ENCODE measurements around the gene CHCHD3. TPM values are rescaled to one million over a fixed set of nuclear protein-coding genes. Genes with fewer than 3 reads are reported as not detected.
A peak's percentile ranks its signal among the peaks of the same experiment; 100 is the strongest.

Gene CHCHD3
- total and polyA plus RNA-seq, 7 experiments from 2014 or later: 25.6 to 49.7 (median 38.6) TPM

GRCh38 chr7:132773527-132773956 is 308.3 kb downstream of the CHCHD3 start:
- no peak overlapping the region for H3K27ac ChIP-seq (ENCODE audit: low read depth, low read length)
- H3K27me3 ChIP-seq (ENCODE audit: control insufficient read depth in 2 of 2, insufficient read depth in 2 of 2, low read length in 2 of 2): no peaks in the 10 kb centered on the region
- peaks cover 0 to 24% of the 10 kb centered on the region in 2 donors for H3K4me1 ChIP-seq (ENCODE audit: control insufficient read depth in 2 of 2, insufficient read depth in 2 of 2, low read length in 2 of 2)
- CTCF ChIA-PET: interaction anchor here (0.7 kb wide), 1 partner anchor 103 kb away, joined by 3 read pairs; no protein-coding TSS in a partner anchor
- H3K27me3 Mint-ChIP-seq: peaks cover 0 to 8% (median 0%) of the 10 kb centered on the region in 5 donors
- H3K36me3 Mint-ChIP-seq: peaks cover 0 to 10% (median 6%) of the 10 kb centered on the region in 5 donors
- ATAC-seq: no peak
- H3K9me3 ChIP-seq (ENCODE audit: control insufficient read depth in 2 of 3, low read length in 3 of 3): peaks cover 0 to 4% (median 0%) of the 10 kb centered on the region in 3 experiments
- no peak overlapping the region for H3K4me3 Mint-ChIP-seq
- POLR2A ChIA-PET: no interaction called here
- intact Hi-C loops (cut with micrococcal nuclease): loop anchor here (5.0 to 10.0 kb wide), 4 partner anchors 119 to 1544 kb away; partner anchors contain the start of genes EXOC4 (in 1 of the 2) and SLC35B4 (in 1 of the 2)
- no peaks in the 10 kb centered on the region for H3K36me3 ChIP-seq (ENCODE audit: control insufficient read depth in 2 of 3, insufficient read depth in 3 of 3, low read length in 3 of 3)
- peak overlapping the region in 3 of 9 donors; percentile 0 to 53 (median 42) for H3K27ac Mint-ChIP-seq
- no peak for DNase-seq
- H3K4me1 Mint-ChIP-seq: peaks cover 22 to 53% (median 39%) of the 10 kb centered on the region in 7 donors
- no peak overlapping the region for H3K4me3 ChIP-seq (ENCODE audit: low read length)
- H3K9me3 Mint-ChIP-seq: peaks cover 0 to 21% (median 12%) of the 10 kb centered on the region in 11 donors

GRCh38 chr7:132771301-132771730 is 310.6 kb downstream of the CHCHD3 start:
- CTCF ChIA-PET: interaction anchor here (1.0 to 1.3 kb wide), 3 partner anchors 21 to 117 kb away, joined by 3 to 6 read pairs (median 5); no protein-coding TSS in a partner anchor
- peaks cover 0 to 4% (median 0%) of the 10 kb centered on the region in 3 experiments for H3K9me3 ChIP-seq (ENCODE audit: control insufficient read depth in 2 of 3, low read length in 3 of 3)
- H3K27ac ChIP-seq (ENCODE audit: low read depth, low read length): peak overlapping the region; percentile 59
- ATAC-seq: peak; percentile 83
- H3K36me3 Mint-ChIP-seq: peaks cover 0 to 7% (median 5%) of the 10 kb centered on the region in 5 donors
- intact Hi-C loops (cut with micrococcal nuclease): loop anchor here (1.0 to 10.0 kb wide), 7 partner anchors 61 to 1546 kb away; partner anchors contain the start of genes CHCHD3 (in 1 of the 2), EXOC4 (in 1 of the 2) and SLC35B4 (in 1 of the 2)
- POLR2A ChIA-PET: interaction anchor here (0.6 to 1.6 kb wide), 8 partner anchors 8 to 317 kb away, joined by 3 to 5 read pairs (median 4); partner anchors contain the start of gene CHCHD3
- H3K27ac Mint-ChIP-seq: peak overlapping the region; percentile 84 to 97 (median 94)
- no peaks in the 10 kb centered on the region for H3K36me3 ChIP-seq (ENCODE audit: control insufficient read depth in 2 of 3, insufficient read depth in 3 of 3, low read length in 3 of 3)
- DNase-seq: peak in 7 of 9 donors; percentile 19 to 77 (median 69)
- H3K4me3 Mint-ChIP-seq: peak overlapping the region; percentile 53 to 87 (median 70)
- H3K27me3 ChIP-seq (ENCODE audit: control insufficient read depth in 2 of 2, insufficient read depth in 2 of 2, low read length in 2 of 2): no peaks in the 10 kb centered on the region
- no peak overlapping the region for H3K4me3 ChIP-seq (ENCODE audit: low read length)
- H3K4me1 Mint-ChIP-seq: peaks cover 13 to 36% (median 25%) of the 10 kb centered on the region in 7 donors
- peaks cover 0 to 18% of the 10 kb centered on the region in 2 donors for H3K4me1 ChIP-seq (ENCODE audit: control insufficient read depth in 2 of 2, insufficient read depth in 2 of 2, low read length in 2 of 2)
- no peaks in the 10 kb centered on the region for H3K27me3 Mint-ChIP-seq
- H3K9me3 Mint-ChIP-seq: peaks cover 0 to 21% (median 10%) of the 10 kb centered on the region in 11 donors

- H3K4me3 Mint-ChIP-seq: peak overlapping the region in 5 of 10 donors; percentile 34 to 87 (median 74)
- Histone ChIP-seq H3K4me1 (ENCODE audit: control insufficient read depth in 2 of 2, insufficient read depth in 2 of 2, low read length in 2 of 2) (peaks cover 0 to 18% of the 10 kb centered on the region in 2 donors), H3K27ac (ENCODE audit: low read depth, low read length) (peak overlapping the region; percentile 59), H3K9me3 (ENCODE audit: control insufficient read depth in 2 of 3, low read length in 3 of 3) (peaks cover 0 to 4% (median 0%) of the 10 kb centered on the region in 3 experiments), H3K27me3 (ENCODE audit: control insufficient read depth in 2 of 2, insufficient read depth in 2 of 2, low read length in 2 of 2) (no peaks in the 10 kb centered on the region), H3K4me3 (ENCODE audit: low read length) (peak overlapping the region; percentile 15), H3K36me3 (ENCODE audit: control insufficient read depth in 2 of 3, insufficient read depth in 3 of 3, low read length in 3 of 3) (no peaks in the 10 kb centered on the region)
- H3K27ac Mint-ChIP-seq: peak overlapping the region; percentile 50 to 97 (median 94)
- POLR2A ChIA-PET: interaction anchor here (0.6 to 0.8 kb wide), 2 partner anchors 319 to 339 kb away, joined by 3 to 4 read pairs; no protein-coding TSS in a partner anchor
- H3K9me3 Mint-ChIP-seq: peaks cover 0 to 21% (median 10%) of the 10 kb centered on the region in 11 donors
- peaks cover 0 to 7% (median 5%) of the 10 kb centered on the region in 5 donors for H3K36me3 Mint-ChIP-seq
- DNase-seq (no peak), ATAC-seq (no peak)
- intact Hi-C loops (cut with micrococcal nuclease): loop anchor here (5.0 to 10.0 kb wide), 4 partner anchors 115 to 1547 kb away; partner anchors contain the start of genes EXOC4 (in 1 of the 2) and SLC35B4 (in 1 of the 2)
- no peaks in the 10 kb centered on the region for H3K27me3 Mint-ChIP-seq
- CTCF ChIA-PET: interaction anchor here (0.6 kb wide), 1 partner anchor 320 kb away, joined by 3 read pairs; no protein-coding TSS in a partner anchor
- H3K4me1 Mint-ChIP-seq: peaks cover 13 to 31% (median 25%) of the 10 kb centered on the region in 7 donors
Measured at GRCh38 chr7:132770055-132770454, 311.8 kb downstream of the CHCHD3 start.

- H3K36me3 ChIP-seq (ENCODE audit: control insufficient read depth in 2 of 3, insufficient read depth in 3 of 3, low read length in 3 of 3): no peaks in the 10 kb centered on the region
- Mint-ChIP-seq H3K4me1 (peaks cover 13 to 31% (median 25%) of the 10 kb centered on the region in 7 donors), H3K27ac (peak overlapping the region in 6 of 9 donors; percentile 93 to 97 (median 95)), H3K36me3 (peaks cover 0 to 7% (median 5%) of the 10 kb centered on the region in 5 donors), H3K9me3 (peaks cover 0 to 21% (median 10%) of the 10 kb centered on the region in 11 donors), H3K27me3 (no peaks in the 10 kb centered on the region), H3K4me3 (peak overlapping the region in 2 of 10 donors; percentile 35 to 87)
- intact Hi-C loops (cut with micrococcal nuclease): no loop called here
- no peak overlapping the region for H3K27ac ChIP-seq (ENCODE audit: low read depth, low read length)
- peaks cover 0 to 4% (median 0%) of the 10 kb centered on the region in 3 experiments for H3K9me3 ChIP-seq (ENCODE audit: control insufficient read depth in 2 of 3, low read length in 3 of 3)
- peaks cover 0 to 18% of the 10 kb centered on the region in 2 donors for H3K4me1 ChIP-seq (ENCODE audit: control insufficient read depth in 2 of 2, insufficient read depth in 2 of 2, low read length in 2 of 2)
- ChIA-PET POLR2A (interaction anchor here (0.6 to 0.8 kb wide), 2 partner anchors 319 to 338 kb away, joined by 3 to 4 read pairs; no protein-coding TSS in a partner anchor), CTCF (interaction anchor here (0.6 kb wide), 1 partner anchor 320 kb away, joined by 3 read pairs; no protein-coding TSS in a partner anchor)
- no peak for ATAC-seq
- H3K4me3 ChIP-seq (ENCODE audit: low read length): no peak overlapping the region
- no peak for DNase-seq
- no peaks in the 10 kb centered on the region for H3K27me3 ChIP-seq (ENCODE audit: control insufficient read depth in 2 of 2, insufficient read depth in 2 of 2, low read length in 2 of 2)
Measured at GRCh38 chr7:132769280-132769679, 312.6 kb downstream of the CHCHD3 start.

GRCh38 chr7:132768099-132768498 is 313.8 kb downstream of the CHCHD3 start:
- peaks cover 0 to 21% (median 7%) of the 10 kb centered on the region in 11 donors for H3K9me3 Mint-ChIP-seq
- H3K4me1 Mint-ChIP-seq: peaks cover 13 to 31% (median 25%) of the 10 kb centered on the region in 7 donors
- H3K27ac ChIP-seq (ENCODE audit: low read depth, low read length): no peak overlapping the region
- H3K27me3 Mint-ChIP-seq: no peaks in the 10 kb centered on the region
- POLR2A ChIA-PET: no interaction called here
- H3K36me3 Mint-ChIP-seq: peaks cover 0 to 7% (median 5%) of the 10 kb centered on the region in 5 donors
- H3K27me3 ChIP-seq (ENCODE audit: control insufficient read depth in 2 of 2, insufficient read depth in 2 of 2, low read length in 2 of 2): no peaks in the 10 kb centered on the region
- intact Hi-C loops (cut with micrococcal nuclease): no loop called here
- peaks cover 0 to 4% (median 0%) of the 10 kb centered on the region in 3 experiments for H3K9me3 ChIP-seq (ENCODE audit: control insufficient read depth in 2 of 3, low read length in 3 of 3)
- no peak overlapping the region for H3K4me3 ChIP-seq (ENCODE audit: low read length)
- no peaks in the 10 kb centered on the region for H3K36me3 ChIP-seq (ENCODE audit: control insufficient read depth in 2 of 3, insufficient read depth in 3 of 3, low read length in 3 of 3)
- DNase-seq (no peak), ATAC-seq (no peak)
- H3K27ac Mint-ChIP-seq: no peak overlapping the region
- no peak overlapping the region for H3K4me3 Mint-ChIP-seq
- peaks cover 0 to 18% of the 10 kb centered on the region in 2 donors for H3K4me1 ChIP-seq (ENCODE audit: control insufficient read depth in 2 of 2, insufficient read depth in 2 of 2, low read length in 2 of 2)
- CTCF ChIA-PET: no interaction called here

- ATAC-seq: no peak
Measured at GRCh38 chr7:132767378-132767777, 314.5 kb downstream of the CHCHD3 start.

More at GRCh38 chr7:132767378-132767777, 314.5 kb downstream of the CHCHD3 start:
- no peaks in the 10 kb centered on the region for H3K36me3 ChIP-seq (ENCODE audit: control insufficient read depth in 2 of 3, insufficient read depth in 3 of 3, low read length in 3 of 3)
- H3K4me3 Mint-ChIP-seq: no peak overlapping the region
- no peaks in the 10 kb centered on the region for H3K27me3 Mint-ChIP-seq
- no peak overlapping the region for H3K27ac Mint-ChIP-seq
- peaks cover 13 to 31% (median 25%) of the 10 kb centered on the region in 7 donors for H3K4me1 Mint-ChIP-seq
- CTCF ChIA-PET: interaction anchor here (0.6 kb wide), 1 partner anchor 302 kb away, joined by 3 read pairs; no protein-coding TSS in a partner anchor
- H3K27me3 ChIP-seq (ENCODE audit: control insufficient read depth in 2 of 2, insufficient read depth in 2 of 2, low read length in 2 of 2): no peaks in the 10 kb centered on the region
- no peak overlapping the region for H3K27ac ChIP-seq (ENCODE audit: low read depth, low read length)
- H3K36me3 Mint-ChIP-seq: peaks cover 0 to 7% (median 5%) of the 10 kb centered on the region in 5 donors
- H3K9me3 ChIP-seq (ENCODE audit: control insufficient read depth in 2 of 3, low read length in 3 of 3): peaks cover 0 to 4% (median 0%) of the 10 kb centered on the region in 3 experiments
- POLR2A ChIA-PET: interaction anchor here (0.8 kb wide), 1 partner anchor 22 kb away, joined by 4 read pairs; no protein-coding TSS in a partner anchor
- no peak overlapping the region for H3K4me3 ChIP-seq (ENCODE audit: low read length)
- DNase-seq: no peak
- H3K9me3 Mint-ChIP-seq: peaks cover 0 to 21% (median 5%) of the 10 kb centered on the region in 11 donors
- peaks cover 0 to 18% of the 10 kb centered on the region in 2 donors for H3K4me1 ChIP-seq (ENCODE audit: control insufficient read depth in 2 of 2, insufficient read depth in 2 of 2, low read length in 2 of 2)
- intact Hi-C loops (cut with micrococcal nuclease): no loop called here
